Measurements from ENCODE around the gene CREB5.

DNA sequence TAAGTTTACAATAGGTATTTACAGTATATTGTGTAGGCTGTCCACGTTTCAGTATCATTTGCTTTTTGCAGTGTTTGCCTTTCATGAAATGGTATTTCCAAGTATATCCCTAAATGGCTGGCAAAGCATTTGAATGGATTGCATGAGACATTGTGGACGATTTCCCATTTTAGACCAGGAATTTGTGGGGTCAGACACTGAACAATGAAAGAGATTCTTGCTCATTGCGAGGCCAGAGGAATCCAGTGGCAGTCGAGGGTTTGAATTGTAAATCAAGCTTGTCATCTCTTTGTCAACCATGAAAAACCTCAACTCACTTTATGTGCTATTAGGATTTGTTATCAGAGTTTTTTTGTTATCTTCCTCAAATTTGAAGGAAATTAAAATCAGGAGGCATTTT is 70.8 kb downstream of the CREB5 start:
- TF ChIP-seq CTCF (IDR thresholded peaks at IDR 0.05) (no peak), POLR2A (IDR thresholded peaks at IDR 0.05) (no peak), POLR2AphosphoS5 (IDR thresholded peaks at IDR 0.05) (no peak)

All from breast epithelium (tissue), 3 donors.